HG03354 (cell line): ENCODE data around the gene NXN.
"Not testable (repeated sequence)": the region's sequence is repeated elsewhere in the genome, so short reads cannot be mapped to it uniquely, and the experiment has no call there.

Experiments
- ATAC-seq: cut with Tn5 transposase; IDR thresholded peaks from one replicate; pipeline ENCODE4 v1.9.1; 2021; ENCODE audit warnings: mild to moderate bottlenecking; ENCODE audit not compliant: unreplicated experiment, poor library complexity, severe bottlenecking

The NXN gene

DNA sequence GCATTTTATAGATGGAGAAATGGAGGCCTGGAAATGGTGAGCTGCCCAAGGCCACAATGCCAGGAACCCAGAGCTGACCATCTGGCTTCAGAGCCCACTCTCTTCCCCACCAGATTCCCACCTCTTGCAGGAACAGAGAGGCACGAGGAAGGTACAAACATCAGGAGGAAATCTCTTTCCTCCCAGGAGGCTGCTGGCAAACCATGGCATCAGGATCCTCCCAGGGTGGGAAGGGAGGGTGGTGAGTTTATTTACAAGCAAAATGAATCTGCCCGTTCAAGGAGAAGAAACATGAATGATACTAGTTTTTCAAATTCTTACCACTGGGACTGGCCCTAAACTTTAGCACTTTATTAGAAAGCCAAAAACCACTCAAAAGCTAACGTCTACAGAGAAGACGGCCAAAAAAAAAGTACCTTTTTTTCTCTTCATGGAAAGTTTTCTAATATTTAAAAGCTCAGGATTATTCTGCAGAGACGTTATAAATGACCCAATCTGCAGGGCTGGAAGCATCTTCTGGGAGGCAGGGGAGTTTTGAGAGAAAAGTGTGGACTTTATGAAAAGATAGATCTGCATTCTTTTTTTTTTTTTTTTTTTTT lies 79.1 kb downstream of the NXN start:
- no peak for ATAC-seq

DNA sequence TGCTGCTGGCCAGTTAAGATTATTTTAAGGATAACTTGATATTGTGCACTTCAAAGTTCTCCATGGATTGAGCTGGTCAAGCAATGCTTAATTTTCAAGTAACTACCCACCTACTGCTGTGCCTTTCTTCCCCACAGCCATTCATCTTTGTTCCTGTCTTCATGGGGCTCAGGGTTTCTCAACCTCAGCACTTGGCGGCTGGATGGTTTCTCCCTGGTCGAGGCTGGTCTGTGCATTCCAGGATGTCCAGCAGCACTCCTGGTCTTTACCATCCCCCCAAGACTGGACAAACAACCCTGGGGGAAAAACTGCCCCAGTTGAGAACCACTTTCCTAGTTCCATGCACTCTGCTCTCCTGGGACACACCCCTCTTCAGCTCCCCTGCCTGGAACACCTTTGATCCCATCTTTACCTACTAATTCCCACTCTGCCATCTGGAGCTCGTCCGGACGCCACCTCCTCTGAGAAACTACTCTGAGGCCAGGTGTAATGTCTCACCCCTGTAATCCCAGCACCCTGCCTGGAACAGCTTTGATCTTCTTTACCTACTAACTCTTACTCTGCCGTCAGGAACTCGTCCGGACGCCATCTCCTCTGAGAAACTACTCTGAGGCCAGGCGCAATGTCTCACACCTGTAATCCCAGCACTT lies 81.5 kb downstream of the NXN start:
- no peak for ATAC-seq

DNA sequence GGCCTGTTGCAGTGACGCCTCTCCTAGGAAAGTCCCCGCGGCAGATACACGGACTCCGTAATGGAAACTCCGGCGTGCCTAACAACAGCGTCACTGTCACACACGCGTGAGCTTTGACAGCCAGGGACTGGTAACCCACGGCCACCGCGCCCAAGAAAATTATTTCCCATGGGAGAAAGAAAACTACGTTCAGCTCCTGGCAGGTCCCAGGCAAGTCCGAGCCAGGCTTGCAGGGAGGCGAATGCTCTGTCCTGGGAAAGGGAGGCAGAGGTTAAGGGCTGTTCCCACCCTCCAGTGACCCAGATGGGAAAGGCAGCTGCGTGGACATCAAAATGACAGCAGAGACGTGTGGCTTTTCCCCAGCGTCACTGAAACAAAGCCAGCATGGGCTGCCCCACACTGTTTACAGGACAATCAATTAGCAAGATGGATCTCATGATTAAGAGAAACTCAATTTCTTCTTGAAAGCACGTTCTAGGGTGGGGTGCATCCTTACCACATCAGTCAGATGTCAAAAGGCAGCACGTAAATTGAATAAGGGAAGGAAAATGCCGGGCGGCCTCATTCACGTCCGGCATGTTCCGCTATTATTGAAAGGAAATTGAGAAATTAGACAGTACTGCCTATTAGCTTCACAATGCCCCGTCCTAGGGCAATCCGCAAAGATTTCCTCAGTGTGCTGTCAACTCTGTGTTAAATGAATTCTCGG lies 82.5 kb downstream of the NXN start:
- ATAC-seq = no peak

DNA sequence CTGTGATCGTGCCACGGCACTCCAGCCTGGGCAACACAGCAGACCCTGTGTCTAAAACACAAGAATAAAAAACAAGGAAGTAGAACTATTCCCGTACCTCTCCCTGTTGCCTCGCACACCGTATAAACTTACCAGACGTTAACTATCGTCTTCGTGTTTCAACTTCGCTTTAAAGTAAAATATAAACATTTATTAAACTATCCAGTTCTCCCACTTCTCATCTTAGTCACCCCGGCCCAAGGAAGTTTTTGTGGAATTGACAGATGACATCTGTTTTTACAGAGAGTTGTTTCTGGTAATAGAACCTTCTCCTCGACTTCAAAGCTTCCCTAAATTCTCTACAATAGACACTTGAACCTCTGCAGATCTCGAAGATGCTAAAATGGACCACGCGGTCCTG lies 83.1 kb downstream of the NXN start:
- ATAC-seq = no peak

DNA sequence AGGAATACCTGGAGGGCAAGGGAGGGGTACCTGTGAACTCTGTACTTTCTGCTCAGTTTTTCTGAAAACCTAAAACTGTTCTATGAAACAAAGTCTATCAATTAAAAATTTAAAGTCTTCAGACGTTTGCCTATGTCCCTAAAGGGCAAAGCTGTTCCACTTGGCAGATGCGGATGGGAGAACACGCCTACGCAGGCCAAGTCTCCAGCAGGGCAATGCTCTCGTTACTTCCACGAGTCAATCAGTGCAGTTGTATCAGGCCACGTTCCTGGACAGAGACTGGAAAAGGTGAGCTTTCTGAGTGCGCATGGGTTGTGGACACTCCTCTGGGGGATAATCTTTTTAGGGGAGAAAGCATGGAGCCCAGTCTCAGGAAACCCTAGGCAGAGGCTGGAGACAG lies 86.6 kb downstream of the NXN start:
- ATAC-seq = no peak

DNA sequence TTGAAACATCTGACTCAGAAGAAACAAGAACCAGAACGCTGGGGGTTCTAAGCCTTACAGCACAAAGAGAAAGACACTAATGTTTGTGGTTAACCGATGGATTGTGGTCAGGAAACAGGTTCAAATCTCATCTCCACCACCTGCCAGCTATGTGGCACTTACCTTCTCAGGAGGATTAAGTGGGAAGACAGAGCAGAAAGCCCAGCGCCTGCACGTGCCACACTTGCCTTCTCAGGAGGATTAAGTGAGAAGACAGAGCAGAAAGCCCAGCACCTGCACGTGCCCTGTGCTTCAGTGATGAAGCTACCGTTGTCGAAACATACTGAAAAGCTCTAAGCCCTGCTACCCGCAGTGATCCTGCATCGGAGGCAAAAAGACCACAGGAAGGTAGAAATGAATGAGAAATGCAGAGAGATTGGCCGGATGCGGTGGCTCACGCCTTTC lies 90.6 kb downstream of the NXN start:
- no peak for ATAC-seq

DNA sequence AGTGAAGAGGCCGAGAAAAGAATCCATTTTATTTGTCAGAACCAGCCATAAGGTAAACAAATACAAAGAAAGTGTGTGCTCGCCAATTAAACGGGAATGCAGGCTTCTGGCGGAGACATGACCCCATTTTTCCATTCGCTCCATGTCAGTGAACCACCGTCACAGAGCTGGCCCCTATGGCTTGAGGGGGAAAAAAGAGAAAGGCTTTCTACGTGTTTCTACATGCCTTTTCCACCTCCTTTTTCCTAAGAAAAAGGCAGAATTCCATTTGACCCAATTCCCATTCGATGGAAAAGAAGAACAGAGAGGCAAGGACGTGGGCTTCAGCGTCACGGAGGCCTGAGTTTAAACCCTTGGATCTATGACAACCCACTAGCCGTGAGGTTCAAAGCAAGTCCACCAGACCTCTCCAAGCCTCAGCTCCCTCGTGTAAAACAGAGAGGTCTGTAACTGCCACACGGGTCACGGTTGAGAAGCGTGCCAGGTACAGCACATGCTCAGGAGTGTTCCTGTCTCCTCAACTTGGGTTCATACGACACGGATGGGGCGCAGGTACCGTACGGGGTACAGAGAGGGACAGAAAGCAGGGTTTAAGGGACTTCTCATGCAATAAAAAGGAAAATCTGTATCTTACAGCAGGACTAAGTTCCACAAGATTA lies 91.9 kb downstream of the NXN start:
- no peak for ATAC-seq

DNA sequence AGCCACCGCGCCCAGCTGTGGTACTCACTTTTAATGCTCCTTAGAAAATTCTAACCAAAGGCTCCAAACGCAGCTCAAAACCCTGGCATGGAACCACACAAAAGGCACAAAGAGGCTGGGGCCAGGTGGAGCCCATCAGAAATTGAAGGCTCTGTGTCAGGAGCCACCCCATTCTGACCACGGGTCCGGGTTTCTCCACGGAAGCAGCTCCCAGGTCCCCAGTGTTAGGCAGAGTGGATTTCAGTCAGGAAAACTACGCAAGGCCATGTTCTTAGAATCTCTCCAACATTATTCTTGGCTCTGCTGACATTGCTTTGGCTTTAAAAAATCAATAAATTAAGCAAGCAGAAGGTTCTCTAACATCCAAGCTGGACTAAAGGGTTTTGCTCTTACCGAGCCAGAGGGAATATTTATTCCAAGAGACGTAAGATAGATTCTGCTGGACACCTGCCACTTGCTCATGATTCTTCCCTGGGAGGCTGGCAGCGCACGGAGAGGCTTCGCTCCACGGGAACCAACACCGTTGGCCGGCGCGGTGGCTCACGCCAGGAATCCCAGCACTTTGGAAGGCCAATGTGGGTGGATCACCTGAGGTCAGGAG lies 93.5 kb downstream of the NXN start:
- ATAC-seq = no peak

DNA sequence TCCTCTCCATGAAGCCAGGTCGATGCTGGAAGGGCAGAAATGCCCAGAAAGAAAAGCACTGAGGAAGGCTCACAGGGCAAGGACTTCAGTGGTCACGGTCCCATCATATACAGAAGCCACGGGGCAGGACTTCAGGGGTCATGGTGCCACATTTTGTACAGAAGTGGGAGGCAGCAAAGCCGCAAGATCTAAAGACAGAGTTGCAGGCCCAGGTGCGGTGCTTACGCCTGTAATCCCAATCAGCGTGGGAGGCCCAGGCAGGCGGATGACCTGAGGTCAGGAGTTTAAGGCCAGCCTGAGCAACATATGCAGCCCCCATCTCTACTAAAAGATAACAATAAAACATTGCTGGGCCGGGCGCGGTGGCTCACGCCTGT lies 96.0 kb downstream of the NXN start:
- ATAC-seq = no peak

DNA sequence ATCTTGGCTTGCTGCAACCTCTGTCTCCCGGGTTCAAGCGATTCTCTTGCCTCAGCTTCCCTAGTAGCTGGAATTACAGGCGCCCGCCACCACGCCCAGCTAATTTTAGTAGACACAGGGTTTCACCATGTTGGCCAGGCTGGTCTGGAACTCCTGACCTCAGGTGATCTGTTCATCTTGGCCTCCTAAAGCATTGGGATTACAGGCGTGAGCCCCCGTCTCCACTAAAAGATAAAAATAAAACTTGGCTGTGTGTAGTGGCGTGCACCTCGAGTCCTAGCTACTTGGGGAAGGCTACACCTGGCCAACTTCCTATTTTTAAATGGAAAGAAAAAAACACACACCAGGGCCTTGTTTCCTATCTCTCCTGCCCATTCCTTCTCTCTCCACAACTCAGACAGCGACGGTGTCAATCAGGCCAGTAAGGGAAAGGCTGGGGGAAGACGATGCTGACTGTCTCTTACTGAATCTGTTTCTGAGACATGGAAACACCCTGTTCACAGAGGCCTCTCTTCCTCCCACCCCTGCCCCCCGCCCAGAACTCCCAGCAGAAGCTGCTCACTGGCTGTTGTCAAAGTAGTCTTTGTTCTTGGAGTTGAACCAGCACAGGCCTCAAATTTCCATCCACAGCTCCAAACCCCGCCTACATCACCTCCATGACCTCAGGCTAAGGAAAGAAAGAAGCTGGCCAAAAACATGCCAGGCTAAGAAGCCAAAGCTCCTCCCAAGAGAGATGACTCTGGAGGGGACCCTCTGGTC lies 96.6 kb downstream of the NXN start:
- ATAC-seq = no peak

DNA sequence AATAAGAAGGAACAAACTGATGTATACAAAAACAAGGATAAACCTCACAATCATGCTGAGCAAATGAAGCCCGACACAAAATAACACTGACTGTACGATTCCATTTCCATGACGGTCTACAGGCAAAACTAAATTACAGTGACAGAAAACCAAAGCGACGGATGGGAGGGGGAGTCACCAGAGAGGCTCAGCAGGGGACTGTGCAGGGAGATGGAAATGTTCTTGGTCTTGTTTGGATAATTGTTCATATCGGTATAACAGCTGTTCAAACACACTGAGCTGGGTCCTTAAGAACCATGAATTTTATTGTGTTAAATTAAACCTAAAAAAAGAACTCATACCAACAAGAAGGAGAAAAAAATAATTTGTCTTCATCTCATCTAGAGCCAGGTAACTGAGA lies 97.8 kb downstream of the NXN start:
- ATAC-seq = no peak

DNA sequence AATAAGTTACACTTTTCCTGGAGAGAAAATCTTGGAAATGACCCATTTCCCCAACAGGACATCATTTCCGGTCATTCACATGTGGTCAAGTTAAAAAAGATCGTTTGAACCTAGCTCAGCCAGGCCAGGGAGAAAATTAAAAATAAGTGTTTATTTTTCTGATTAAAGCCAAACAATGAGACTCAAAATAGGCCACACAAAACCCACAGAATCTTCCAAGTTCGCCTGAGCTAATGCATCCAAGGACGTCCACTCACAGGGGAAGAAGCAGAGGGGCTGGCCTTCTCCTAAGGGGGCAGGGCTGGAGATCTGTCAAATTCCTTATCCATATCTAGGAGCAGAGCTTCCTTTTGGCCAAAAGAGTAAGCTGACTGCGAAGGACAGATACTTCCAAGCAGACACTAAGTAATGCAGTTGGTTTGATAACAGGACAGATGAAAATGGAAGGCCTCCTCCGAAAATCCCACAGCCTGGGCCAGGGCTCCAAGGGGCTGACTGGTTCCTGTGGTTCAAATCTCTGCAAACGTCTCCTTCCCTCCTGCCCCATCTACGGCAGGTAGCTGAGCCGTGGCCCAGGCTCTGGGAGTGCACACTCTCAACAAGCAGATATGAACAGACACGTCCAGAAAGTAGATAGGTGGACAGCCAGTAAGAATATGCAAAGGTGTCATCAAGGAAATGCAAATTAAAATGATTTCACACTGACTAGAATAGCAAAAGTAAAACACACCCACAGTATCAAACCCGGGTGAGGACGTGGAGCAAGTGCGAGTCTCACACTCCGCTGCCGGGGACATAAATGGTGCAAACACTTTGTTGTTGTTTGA lies 98.9 kb downstream of the NXN start:
- ATAC-seq = no peak

DNA sequence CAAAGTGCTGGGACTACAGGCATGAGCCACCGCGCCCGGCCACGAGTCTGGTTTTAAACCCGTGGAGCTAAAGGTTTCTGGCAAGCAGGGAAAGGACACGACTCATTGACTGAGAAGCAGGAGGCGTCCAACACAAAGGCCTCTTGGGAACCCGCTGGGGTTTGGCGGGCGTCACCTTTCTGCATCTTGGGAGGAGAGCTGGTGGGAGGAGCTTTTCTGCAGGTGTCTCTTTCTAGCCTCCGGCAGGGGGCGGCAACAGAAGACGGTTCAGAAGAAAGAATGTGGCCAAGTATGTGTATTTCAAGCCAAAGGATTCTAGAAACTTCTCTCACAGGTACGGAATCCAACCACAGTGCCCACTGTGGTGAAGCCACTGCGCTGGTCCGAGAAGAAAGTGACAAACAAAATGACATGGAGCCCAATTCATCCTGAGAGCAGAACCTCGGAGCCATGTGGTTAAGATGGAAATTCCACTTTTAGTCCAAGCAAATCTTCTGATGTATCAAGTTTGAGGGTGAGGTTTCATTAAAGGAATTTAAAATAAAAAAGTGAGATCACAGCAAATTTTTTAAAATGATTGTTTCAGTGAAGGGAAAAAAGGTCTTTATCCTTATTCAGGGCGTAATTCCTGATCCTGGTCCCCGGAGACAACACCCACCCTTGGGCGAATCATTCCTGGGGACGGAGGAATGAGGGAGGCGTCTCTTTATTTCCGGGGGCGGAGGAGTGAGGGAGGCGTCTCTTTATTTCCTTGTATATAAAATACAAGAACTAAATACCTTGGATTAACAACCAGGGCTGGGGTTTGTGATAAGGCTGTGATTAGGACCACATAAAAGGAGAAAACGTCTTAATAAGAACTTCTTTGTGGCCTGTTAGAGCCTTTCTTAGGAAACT lies 99.8 kb downstream of the NXN start:
- no peak for ATAC-seq

DNA sequence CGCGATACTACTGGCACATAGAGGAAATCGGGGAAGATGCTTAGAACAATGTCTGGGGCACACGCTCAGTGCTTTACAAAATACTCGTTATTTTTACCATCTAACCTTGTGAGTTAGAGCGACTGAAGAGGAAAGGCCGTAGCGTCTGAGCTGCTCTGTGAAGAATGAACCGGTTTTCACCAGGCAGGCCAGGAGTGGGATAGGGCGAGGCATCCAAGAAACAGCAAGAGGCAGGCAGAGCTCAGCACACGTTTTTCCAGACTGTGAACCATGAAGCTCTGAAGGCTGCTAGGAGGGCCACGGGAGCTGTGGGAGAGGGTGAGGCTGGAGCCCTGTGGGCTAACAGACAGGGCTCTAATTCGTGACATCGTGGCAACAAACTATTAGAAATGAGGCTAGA lies 101.9 kb downstream of the NXN start:
- no peak for ATAC-seq

DNA sequence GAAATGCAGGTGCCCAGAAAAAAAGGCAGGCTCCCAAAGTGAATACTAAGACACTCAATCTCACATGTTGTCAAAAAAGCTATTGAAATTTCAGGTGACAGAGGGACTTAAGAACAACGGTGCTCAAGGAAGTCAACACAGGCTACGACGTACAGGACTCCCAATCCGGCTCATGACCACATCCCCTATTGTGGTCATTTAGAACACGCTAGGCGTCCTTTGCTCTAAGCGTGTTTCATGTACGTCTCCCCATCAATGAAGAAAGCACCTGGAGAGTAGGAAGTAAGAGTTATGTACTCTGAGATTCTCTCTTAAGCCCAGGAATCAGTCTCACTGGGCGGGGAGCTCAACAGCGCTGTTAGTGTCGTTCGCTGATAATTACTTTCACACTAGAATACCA lies 103.3 kb downstream of the NXN start:
- ATAC-seq = no peak

DNA sequence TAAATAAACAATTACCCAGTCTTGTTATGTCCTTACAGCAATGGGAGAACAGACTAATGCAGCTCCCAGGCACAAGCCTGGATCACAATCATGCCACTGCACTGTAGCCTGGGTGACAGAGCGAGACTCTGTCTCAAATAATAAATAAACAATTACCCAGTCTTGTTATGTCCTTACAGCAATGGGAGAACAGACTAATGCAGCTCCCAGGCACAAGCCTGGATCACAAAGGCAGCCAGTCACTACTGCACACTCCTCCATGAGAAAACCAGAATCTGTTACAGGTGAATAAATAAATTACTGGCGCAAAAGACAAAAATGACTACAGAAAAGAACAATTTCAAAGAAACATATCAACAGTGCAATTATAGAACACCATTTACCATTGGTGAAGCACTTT lies 105.0 kb downstream of the NXN start:
- ATAC-seq = not testable (repeated sequence)

DNA sequence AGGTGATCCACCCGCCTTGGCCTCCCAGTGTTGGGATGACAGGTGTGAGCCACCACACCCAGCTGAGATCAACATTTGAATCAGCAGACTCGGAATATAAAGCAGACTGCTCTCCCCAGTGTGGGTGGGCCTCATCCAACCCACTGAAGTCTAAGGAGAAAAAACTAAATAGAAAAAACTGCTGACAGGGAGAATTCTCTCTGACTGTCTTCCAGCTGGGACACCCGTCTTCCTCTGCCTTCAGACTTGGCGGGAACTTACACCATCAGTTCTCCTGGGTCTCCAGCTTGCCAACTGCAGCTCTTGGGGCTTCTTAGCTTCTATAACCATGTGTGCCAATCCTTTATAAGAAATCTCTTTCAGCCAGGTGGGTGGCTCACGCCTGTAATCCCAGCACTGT lies 106.7 kb downstream of the NXN start:
- no peak for ATAC-seq
